ENCODE results near the gene C12orf54. TPM values are rescaled to one million over a fixed set of nuclear protein-coding genes. Genes with fewer than 3 reads are reported as not detected.

C12orf54 gene
- total and polyA plus RNA-seq, 9 donors = 0.25 to 0.68 (median 0.34) TPM; not detected in 1

DNA sequence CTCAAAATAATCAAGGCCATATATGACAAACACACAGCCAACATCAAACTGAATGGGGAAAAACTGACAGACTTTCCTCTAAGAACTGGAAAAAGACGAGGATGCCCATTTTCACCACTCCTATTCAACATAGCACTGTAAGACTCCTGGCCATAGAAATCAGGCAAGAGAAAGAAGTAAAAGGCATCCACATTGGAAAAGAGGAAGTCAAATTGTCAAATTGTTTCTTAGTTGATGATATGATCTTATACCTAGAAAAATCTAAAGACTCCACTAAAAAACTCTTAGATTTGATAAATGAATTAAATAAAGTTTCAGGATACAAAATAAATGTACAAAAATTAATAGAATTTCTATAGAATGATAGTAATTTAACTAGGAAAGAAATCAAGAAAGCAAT, 54.3 kb downstream of the C12orf54 start:
- no peak for DNase-seq
- no CpG with 5 or more reads among the region's 1 CpG for WGBS (ENCODE audit: insufficient coverage)
- H3K36me3 ChIP-seq (ENCODE audit: control insufficient read depth, insufficient read depth, low read length) = no peaks in the 10 kb centered on the region
- no peaks in the 10 kb centered on the region for H3K4me1 ChIP-seq (ENCODE audit: control insufficient read depth, insufficient read depth, low read length)
- no peak overlapping the region for H3K27ac ChIP-seq (ENCODE audit: low read length)
- no peaks in the 10 kb centered on the region for H3K27me3 ChIP-seq (ENCODE audit: control insufficient read depth, insufficient read depth, low read length)
- H3K9me3 ChIP-seq (replicated peaks; ENCODE audit: control insufficient read depth, low read depth, low read length) = peaks cover 3% of the 10 kb centered on the region
- H3K4me3 ChIP-seq (ENCODE audit: low read length) = no peak overlapping the region

DNA sequence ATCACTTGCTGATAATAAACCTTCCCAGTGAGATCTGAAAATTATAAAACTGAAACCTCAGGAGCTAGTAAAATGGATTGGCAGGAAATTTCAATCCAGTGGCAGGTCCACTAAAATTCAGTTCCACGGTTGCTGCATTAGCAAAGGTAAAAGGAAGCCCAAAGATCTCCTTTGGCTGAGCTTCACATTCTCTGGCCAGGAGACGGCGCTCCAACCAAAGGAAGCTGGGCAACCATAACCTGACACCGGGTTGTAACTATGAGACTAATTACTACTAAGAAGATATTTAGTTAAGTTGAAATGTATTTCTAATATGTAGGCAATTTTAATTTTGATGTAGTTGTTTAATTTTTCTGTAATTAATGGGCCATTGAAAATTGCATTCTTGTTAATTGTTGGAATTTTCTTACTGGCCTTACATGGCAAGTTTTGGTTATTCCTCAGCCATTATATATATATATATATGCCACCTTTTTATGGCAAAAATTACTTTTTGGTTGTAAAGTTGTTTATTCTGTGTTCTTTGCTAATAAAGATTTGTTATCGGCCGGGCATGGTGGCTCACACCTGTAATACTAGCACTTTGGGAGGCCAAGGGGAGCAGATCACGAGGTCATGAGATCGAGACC, 60.1 kb downstream of the C12orf54 start:
- Histone ChIP-seq H3K27me3 (ENCODE audit: control insufficient read depth, insufficient read depth, low read length) (no peaks in the 10 kb centered on the region), H3K4me1 (ENCODE audit: control insufficient read depth, insufficient read depth, low read length) (no peaks in the 10 kb centered on the region), H3K9me3 (replicated peaks; ENCODE audit: control insufficient read depth, low read depth, low read length) (no peaks in the 10 kb centered on the region), H3K4me3 (ENCODE audit: low read length) (no peak overlapping the region), H3K36me3 (ENCODE audit: control insufficient read depth, insufficient read depth, low read length) (no peaks in the 10 kb centered on the region), H3K27ac (ENCODE audit: low read length) (no peak overlapping the region)
- 13% methylated on average over 1 of the region's 8 CpGs for WGBS (ENCODE audit: insufficient coverage)
- peak; percentile 3 for DNase-seq

DNA sequence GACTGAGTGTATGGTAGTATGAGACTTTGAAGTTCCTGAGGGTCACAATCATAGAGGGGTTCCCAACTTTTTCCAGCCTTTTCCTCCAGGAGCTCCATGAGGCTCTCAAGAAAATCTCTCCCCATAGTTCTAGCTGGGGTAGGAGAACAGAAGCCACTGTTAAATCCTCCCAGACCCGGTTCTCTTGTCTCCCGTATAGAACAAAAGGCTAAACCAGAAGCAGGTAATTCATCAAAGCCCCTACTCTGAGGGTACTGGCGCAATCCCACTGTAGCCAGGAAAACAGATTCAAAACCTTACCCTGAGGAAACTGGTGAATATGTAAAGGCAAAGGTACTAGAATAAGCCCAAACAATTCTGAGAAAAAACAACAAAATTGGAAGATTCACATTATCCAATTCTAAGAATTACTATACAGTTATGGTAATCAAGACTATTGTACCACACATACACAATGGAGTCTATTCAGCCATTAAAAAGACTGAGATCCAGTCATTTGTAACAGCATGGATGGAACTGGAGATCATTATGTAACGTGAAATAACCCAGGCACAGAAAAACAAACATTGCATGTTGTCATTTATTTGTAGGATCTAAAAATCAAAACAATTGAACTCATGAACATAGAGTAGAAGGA, 63.7 kb downstream of the C12orf54 start:
- no CpG with 5 or more reads among the region's 4 CpGs for WGBS (ENCODE audit: insufficient coverage)
- no peaks in the 10 kb centered on the region for H3K9me3 ChIP-seq (replicated peaks; ENCODE audit: control insufficient read depth, low read depth, low read length)
- H3K27me3 ChIP-seq (ENCODE audit: control insufficient read depth, insufficient read depth, low read length) = no peaks in the 10 kb centered on the region
- no peak overlapping the region for H3K4me3 ChIP-seq (ENCODE audit: low read length)
- DNase-seq = no peak
- H3K36me3 ChIP-seq (ENCODE audit: control insufficient read depth, insufficient read depth, low read length) = no peaks in the 10 kb centered on the region
- H3K27ac ChIP-seq (ENCODE audit: low read length) = no peak overlapping the region
- no peaks in the 10 kb centered on the region for H3K4me1 ChIP-seq (ENCODE audit: control insufficient read depth, insufficient read depth, low read length)

Other genes starting within 250 kb of the C12orf54 start
- gene ZNF641, start 131.6 kb upstream of the C12orf54 start, total RNA-seq = 17.8 TPM
- gene ZNF641, start 131.6 kb upstream of the C12orf54 start, polyA plus RNA-seq (ENCODE audit: insufficient read depth in 1 of 8, insufficient read length in 8 of 8, low replicate concordance in 1 of 8) = 10 to 100 TPM; 10.5 to 16.4 (median 14.5) TPM
- not detected for gene ANP32D, start 9.9 kb upstream of the C12orf54 start, total RNA-seq
- under 1 TPM in 1 of 8 donors, not detected in 7; 0.15 TPM for gene ANP32D, start 9.9 kb upstream of the C12orf54 start, polyA plus RNA-seq (ENCODE audit: insufficient read depth in 1 of 8, insufficient read length in 8 of 8, low replicate concordance in 1 of 8)
- gene OR8S1, start 43.1 kb downstream of the C12orf54 start, total RNA-seq = not detected
- gene OR8S1, start 43.1 kb downstream of the C12orf54 start, polyA plus RNA-seq (ENCODE audit: insufficient read depth in 1 of 8, insufficient read length in 8 of 8, low replicate concordance in 1 of 8) = not detected
- not detected for gene LALBA, start 87.5 kb downstream of the C12orf54 start, total RNA-seq
- not detected for gene LALBA, start 87.5 kb downstream of the C12orf54 start, polyA plus RNA-seq (ENCODE audit: insufficient read depth in 1 of 8, insufficient read length in 8 of 8, low replicate concordance in 1 of 8)
- gene KANSL2, start 199.7 kb downstream of the C12orf54 start, total RNA-seq = 36.6 TPM
- gene KANSL2, start 199.7 kb downstream of the C12orf54 start, polyA plus RNA-seq (ENCODE audit: insufficient read depth in 1 of 8, insufficient read length in 8 of 8, low replicate concordance in 1 of 8) = 10 to 100 TPM; 26.1 to 32.2 (median 29.7) TPM
- gene CCNT1, start 234.2 kb downstream of the C12orf54 start, total RNA-seq = 19.2 TPM
- gene CCNT1, start 234.2 kb downstream of the C12orf54 start, polyA plus RNA-seq (ENCODE audit: insufficient read depth in 1 of 8, insufficient read length in 8 of 8, low replicate concordance in 1 of 8) = 10 to 100 TPM; 13.3 to 19.6 (median 16.1) TPM